GM18511 (cell line): ENCODE measurements around the gene ANKFN1.

Experiments
- ATAC-seq: cut with Tn5 transposase; IDR thresholded peaks from one replicate; pipeline ENCODE4 v1.9.1; 2021; ENCODE audit warnings: mild to moderate bottlenecking, moderate library complexity; ENCODE audit not compliant: unreplicated experiment

ANKFN1 gene

GRCh38 chr17:56178203-56178602 lies 24.9 kb downstream of the ANKFN1 start:
- no peak for ATAC-seq

GRCh38 chr17:56182081-56182480 lies 28.8 kb downstream of the ANKFN1 start:
- no peak for ATAC-seq

GRCh38 chr17:56184650-56185049 lies 31.4 kb downstream of the ANKFN1 start:
- no peak for ATAC-seq

GRCh38 chr17:56185491-56186221 lies 32.4 kb downstream of the ANKFN1 start:
- no peak for ATAC-seq

GRCh38 chr17:56186222-56186786 lies 33.0 kb downstream of the ANKFN1 start:
- ATAC-seq = no peak

GRCh38 chr17:56203430-56203829 lies 50.2 kb downstream of the ANKFN1 start:
- ATAC-seq = no peak

GRCh38 chr17:56206351-56206750 lies 53.1 kb downstream of the ANKFN1 start:
- ATAC-seq = no peak

GRCh38 chr17:56213031-56213430 lies 59.8 kb downstream of the ANKFN1 start:
- no peak for ATAC-seq

- ATAC-seq = no peak
Measured at GRCh38 chr17:56217921-56218320, 64.6 kb downstream of the ANKFN1 start.

- ATAC-seq = no peak
Measured at GRCh38 chr17:56222255-56222654, 69.0 kb downstream of the ANKFN1 start.

- ATAC-seq = no peak
Measured at GRCh38 chr17:56230660-56231059, 77.4 kb downstream of the ANKFN1 start.

GRCh38 chr17:56231252-56231651 lies 78.0 kb downstream of the ANKFN1 start:
- no peak for ATAC-seq

- ATAC-seq = no peak
Measured at GRCh38 chr17:56231693-56232092, 78.4 kb downstream of the ANKFN1 start.

GRCh38 chr17:56244268-56244890 lies 91.1 kb downstream of the ANKFN1 start:
- no peak for ATAC-seq

- ATAC-seq = no peak
Measured at GRCh38 chr17:56247816-56248215, 94.5 kb downstream of the ANKFN1 start.

GRCh38 chr17:56257075-56257474 lies 103.8 kb downstream of the ANKFN1 start:
- ATAC-seq = no peak

GRCh38 chr17:56260376-56261002 lies 107.2 kb downstream of the ANKFN1 start:
- ATAC-seq = no peak

GRCh38 chr17:56262803-56263202 lies 109.5 kb downstream of the ANKFN1 start:
- no peak for ATAC-seq

GRCh38 chr17:56269556-56270389 lies 116.5 kb downstream of the ANKFN1 start:
- no peak for ATAC-seq

GRCh38 chr17:56274491-56274890 lies 121.2 kb downstream of the ANKFN1 start:
- ATAC-seq = no peak

GRCh38 chr17:56284482-56284881 lies 131.2 kb downstream of the ANKFN1 start:
- ATAC-seq = no peak
